ENCODE results near the gene JPH2. TPM values are rescaled to one million over a fixed set of nuclear protein-coding genes. Genes with fewer than 3 reads are reported as not detected.

The JPH2 gene
- total RNA-seq, 2 donors from 2014 or later, result 0.09 to 0.42 TPM

GRCh38 chr20:44073011-44073674 is 113.8 kb downstream of the JPH2 start:
- peaks cover 22% of the 10 kb centered on the region for H3K4me1 Mint-ChIP-seq
- no peaks in the 10 kb centered on the region for H3K9me3 Mint-ChIP-seq
- no peaks in the 10 kb centered on the region for H3K36me3 Mint-ChIP-seq (ENCODE audit: low read depth)
- no peak overlapping the region for H3K4me3 Mint-ChIP-seq
- peaks cover 5% of the 10 kb centered on the region for H3K27me3 Mint-ChIP-seq
- no peak overlapping the region for H3K27ac Mint-ChIP-seq
- ATAC-seq (replicated peaks), result no peak

GRCh38 chr20:44072384-44072783 is 114.6 kb downstream of the JPH2 start:
- Mint-ChIP-seq H3K4me1 (peaks cover 22% of the 10 kb centered on the region), H3K4me3 (no peak overlapping the region), H3K27me3 (peaks cover 5% of the 10 kb centered on the region), H3K36me3 (ENCODE audit: low read depth) (no peaks in the 10 kb centered on the region), H3K9me3 (no peaks in the 10 kb centered on the region), H3K27ac (peak overlapping the region; percentile 52)
- no peak for ATAC-seq (replicated peaks)

- H3K36me3 Mint-ChIP-seq (ENCODE audit: low read depth), result no peaks in the 10 kb centered on the region
- no peaks in the 10 kb centered on the region for H3K9me3 Mint-ChIP-seq
- peaks cover 22% of the 10 kb centered on the region for H3K4me1 Mint-ChIP-seq
- no peak for ATAC-seq (replicated peaks)
- H3K27ac Mint-ChIP-seq, result peak overlapping the region; percentile 52
- H3K27me3 Mint-ChIP-seq, result peaks cover 5% of the 10 kb centered on the region
- H3K4me3 Mint-ChIP-seq, result no peak overlapping the region
Measured at GRCh38 chr20:44071526-44072111, 115.4 kb downstream of the JPH2 start.

- no peak for ATAC-seq (replicated peaks)
- no peaks in the 10 kb centered on the region for H3K9me3 Mint-ChIP-seq
- peaks cover 22% of the 10 kb centered on the region for H3K4me1 Mint-ChIP-seq
- no peak overlapping the region for H3K27ac Mint-ChIP-seq
- H3K36me3 Mint-ChIP-seq (ENCODE audit: low read depth), result no peaks in the 10 kb centered on the region
- no peak overlapping the region for H3K4me3 Mint-ChIP-seq
- H3K27me3 Mint-ChIP-seq, result peaks cover 5% of the 10 kb centered on the region
Measured at GRCh38 chr20:44071057-44071456, 115.9 kb downstream of the JPH2 start.

GRCh38 chr20:44070139-44070900 is 116.7 kb downstream of the JPH2 start:
- Mint-ChIP-seq H3K4me3 (peak overlapping the region; percentile 72), H3K36me3 (ENCODE audit: low read depth) (no peaks in the 10 kb centered on the region), H3K27me3 (peaks cover 5% of the 10 kb centered on the region), H3K4me1 (peaks cover 19% of the 10 kb centered on the region), H3K27ac (peak overlapping the region; percentile 81), H3K9me3 (no peaks in the 10 kb centered on the region)
- peak; percentile 8 for ATAC-seq (replicated peaks)

GRCh38 chr20:44069203-44070011 is 117.6 kb downstream of the JPH2 start:
- peaks cover 5% of the 10 kb centered on the region for H3K27me3 Mint-ChIP-seq

GRCh38 chr20:44068316-44069201 is 118.4 kb downstream of the JPH2 start:
- Mint-ChIP-seq H3K27ac (peak overlapping the region; percentile 81), H3K9me3 (no peaks in the 10 kb centered on the region), H3K27me3 (peaks cover 5% of the 10 kb centered on the region), H3K4me1 (peaks cover 16% of the 10 kb centered on the region), H3K36me3 (ENCODE audit: low read depth) (no peaks in the 10 kb centered on the region), H3K4me3 (peak overlapping the region; percentile 72)
- peak; percentile 18 for ATAC-seq (replicated peaks)

More at GRCh38 chr20:44069203-44070011, 117.6 kb downstream of the JPH2 start:
- ATAC-seq (replicated peaks), result peak; percentile 81
- Mint-ChIP-seq H3K4me1 (peaks cover 16% of the 10 kb centered on the region), H3K4me3 (peak overlapping the region; percentile 72), H3K9me3 (no peaks in the 10 kb centered on the region), H3K27ac (peak overlapping the region; percentile 81), H3K36me3 (ENCODE audit: low read depth) (no peaks in the 10 kb centered on the region)

GRCh38 chr20:44067650-44068081 is 119.3 kb downstream of the JPH2 start:
- Mint-ChIP-seq H3K9me3 (no peaks in the 10 kb centered on the region), H3K27ac (no peak overlapping the region), H3K27me3 (peaks cover 5% of the 10 kb centered on the region), H3K36me3 (ENCODE audit: low read depth) (no peaks in the 10 kb centered on the region), H3K4me3 (no peak overlapping the region), H3K4me1 (peaks cover 16% of the 10 kb centered on the region)
- ATAC-seq (replicated peaks), result no peak

- H3K27ac Mint-ChIP-seq, result no peak overlapping the region
- H3K36me3 Mint-ChIP-seq (ENCODE audit: low read depth), result no peaks in the 10 kb centered on the region
- ATAC-seq (replicated peaks), result no peak
- H3K9me3 Mint-ChIP-seq, result no peaks in the 10 kb centered on the region
- H3K4me1 Mint-ChIP-seq, result peaks cover 16% of the 10 kb centered on the region
- no peak overlapping the region for H3K4me3 Mint-ChIP-seq
- H3K27me3 Mint-ChIP-seq, result peaks cover 3% of the 10 kb centered on the region
Measured at GRCh38 chr20:44066645-44067606, 120.1 kb downstream of the JPH2 start.

- Mint-ChIP-seq H3K4me1 (peaks cover 16% of the 10 kb centered on the region), H3K36me3 (ENCODE audit: low read depth) (no peaks in the 10 kb centered on the region)
Measured at GRCh38 chr20:44065401-44066340, 121.3 kb downstream of the JPH2 start.

GRCh38 chr20:44064501-44065400 is 122.2 kb downstream of the JPH2 start:
- no peak overlapping the region for H3K27ac Mint-ChIP-seq
- H3K9me3 Mint-ChIP-seq, result no peaks in the 10 kb centered on the region
- no peak for ATAC-seq (replicated peaks)
- H3K4me3 Mint-ChIP-seq, result no peak overlapping the region
- no peaks in the 10 kb centered on the region for H3K27me3 Mint-ChIP-seq
- no peaks in the 10 kb centered on the region for H3K36me3 Mint-ChIP-seq (ENCODE audit: low read depth)
- peaks cover 8% of the 10 kb centered on the region for H3K4me1 Mint-ChIP-seq

More at GRCh38 chr20:44065401-44066340, 121.3 kb downstream of the JPH2 start:
- no peaks in the 10 kb centered on the region for H3K9me3 Mint-ChIP-seq
- no peak for ATAC-seq (replicated peaks)
- H3K4me3 Mint-ChIP-seq, result no peak overlapping the region
- H3K27me3 Mint-ChIP-seq, result no peaks in the 10 kb centered on the region
- H3K27ac Mint-ChIP-seq, result no peak overlapping the region

Measured in activated T-helper 17 cell treated with anti-CD3 and anti-CD28 coated beads, Interleukin-2, amount 50 U/mL, for 72 hours (primary cell).